GM12891 (cell line): Measurements from ENCODE around the gene UFSP1.

Source experiments
- POLR2A ChIP-seq: IDR thresholded peaks from 2 replicates; pipeline ENCODE4 v1.6.1; 2011; ENCODE audit warnings: low read depth, low read length, control low read depth
- POLR2AphosphoS5 ChIP-seq: IDR thresholded peaks from 2 replicates; pipeline ENCODE4 v1.6.1; 2011; ENCODE audit warnings: low read depth, low read length, control low read depth
- POU2F2 ChIP-seq: IDR thresholded peaks from 2 replicates; pipeline ENCODE4 v1.6.1; 2011; ENCODE audit warnings: low read depth, mild to moderate bottlenecking, control low read depth, low read length, moderate library complexity
- SPI1 ChIP-seq: IDR thresholded peaks from 2 replicates; pipeline ENCODE4 v1.6.1; 2011; ENCODE audit warnings: low read depth, low read length, control low read depth
- TAF1 ChIP-seq: IDR thresholded peaks from 2 replicates; pipeline ENCODE4 v1.6.1; 2011; ENCODE audit warnings: low read depth, low read length, control low read depth

- TF ChIP-seq POLR2A = no peak; the same call in 1 of the 2 replicates
- no peak for TF ChIP-seq TAF1
- TF ChIP-seq SPI1 = no peak
- TF ChIP-seq POLR2AphosphoS5 = no peak; the same call in 1 of the 2 replicates
- 0 out of 2 replicates have a peak, but pooled peaks have one; percentile 23 for TF ChIP-seq POU2F2
Observed at GRCh38 chr7:100867040-100867775, 22.3 kb downstream of the UFSP1 start, which contains the start of gene TRIP6.
